IMR-90 (cell line): ENCODE results near the gene SCTR.

Experiments
- BHLHE40 ChIP-seq: fragments of 150-350 bp; IDR thresholded peaks from 2 replicates; pipeline ENCODE4 v1.6.1; 2016; ENCODE audit warnings: mild to moderate bottlenecking, low read depth, low read length
- CEBPB ChIP-seq: IDR thresholded peaks from 2 replicates; pipeline ENCODE4 v1.6.1; 2012; ENCODE audit warnings: low read depth, low read length, improper control_type of control experiment
- CTCF ChIP-seq: conservative IDR thresholded peaks from 2 replicates; pipeline ENCODE4 v1.5.1; 2012; ENCODE audit warnings: mild to moderate bottlenecking, low read depth, low read length, improper control_type of control experiment
- POLR2A ChIP-seq: IDR thresholded peaks from 2 replicates; pipeline ENCODE4 v1.6.1; 2012; ENCODE audit warnings: mild to moderate bottlenecking, low read depth, low read length
- RCOR1 ChIP-seq: IDR thresholded peaks from 2 replicates; pipeline ENCODE4 v1.6.1; 2012; ENCODE audit warnings: mild to moderate bottlenecking, low read length, improper control_type of control experiment; ENCODE audit not compliant: insufficient replicate concordance
- RFX5 ChIP-seq: IDR thresholded peaks from 2 replicates; pipeline ENCODE4 v1.8.0; 2012; ENCODE audit warnings: low read depth, mild to moderate bottlenecking, low read length, moderate library complexity
- SMC3 ChIP-seq: fragments of 150-350 bp; IDR thresholded peaks from 2 replicates; pipeline ENCODE4 v1.6.1; 2016; ENCODE audit warnings: low read depth, mild to moderate bottlenecking, antibody characterized with exemption, low read length, moderate library complexity

GRCh38 chr2:119440501-119440870 lies 83.8 kb downstream of the SCTR start:
- no peak for TF ChIP-seq CTCF
- no peak for TF ChIP-seq POLR2A
- no peak for TF ChIP-seq BHLHE40
- no peak for TF ChIP-seq CEBPB
- no peak for TF ChIP-seq SMC3
- TF ChIP-seq RCOR1 = no peak
- TF ChIP-seq RFX5 = no peak
